HG03060 (cell line): ENCODE data around the gene CYBRD1.
"Not testable (repeated sequence)": the region's sequence is repeated elsewhere in the genome, so short reads cannot be mapped to it uniquely, and the experiment has no call there.

ENCODE experiments used
- ATAC-seq: cut with Tn5 transposase; IDR thresholded peaks from one replicate; pipeline ENCODE4 v1.9.1; 2021; ENCODE audit warnings: low read depth, moderate number of reproducible peaks; ENCODE audit not compliant: unreplicated experiment

CYBRD1 gene

DNA sequence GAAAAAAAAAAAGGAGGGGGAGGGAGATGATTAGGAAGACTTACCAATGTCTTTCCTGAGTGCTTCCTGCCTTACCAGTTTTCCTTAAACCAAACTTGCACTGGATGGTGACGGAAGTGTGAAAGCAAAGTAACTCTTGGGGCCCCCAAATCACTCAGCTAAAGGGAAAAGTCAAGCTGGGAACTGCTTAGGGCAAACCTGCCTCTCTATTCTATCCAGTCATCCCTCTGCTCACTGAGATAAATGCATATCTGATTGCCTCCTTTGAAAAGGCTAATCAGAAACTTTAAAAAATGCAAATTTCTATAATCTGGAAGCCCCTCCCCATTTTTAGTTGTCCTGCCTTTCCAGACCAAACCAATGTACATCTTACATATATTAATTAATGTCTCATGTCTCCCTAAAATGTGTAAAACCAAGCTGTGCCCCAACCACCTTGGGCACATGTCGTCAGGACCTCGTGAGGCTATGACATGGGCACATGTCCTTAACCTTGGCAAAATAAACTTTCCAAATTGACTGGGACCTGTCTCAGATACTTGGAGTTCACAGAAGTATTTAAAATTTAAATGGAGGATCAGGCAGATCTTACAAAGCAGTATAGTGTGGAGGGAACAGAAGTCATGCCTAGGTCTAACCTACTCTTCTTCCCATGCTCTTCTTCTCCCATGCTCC is 7.2 kb upstream of the CYBRD1 start:
- no peak for ATAC-seq

- ATAC-seq, result no peak
These were observed 6.5 kb upstream of the CYBRD1 start for GRCh38 chr2:171515672-171516298.

GRCh38 chr2:171516793-171517192 is 5.5 kb upstream of the CYBRD1 start:
- no peak for ATAC-seq

GRCh38 chr2:171520471-171520870 is 1.8 kb upstream of the CYBRD1 start:
- no peak for ATAC-seq

DNA sequence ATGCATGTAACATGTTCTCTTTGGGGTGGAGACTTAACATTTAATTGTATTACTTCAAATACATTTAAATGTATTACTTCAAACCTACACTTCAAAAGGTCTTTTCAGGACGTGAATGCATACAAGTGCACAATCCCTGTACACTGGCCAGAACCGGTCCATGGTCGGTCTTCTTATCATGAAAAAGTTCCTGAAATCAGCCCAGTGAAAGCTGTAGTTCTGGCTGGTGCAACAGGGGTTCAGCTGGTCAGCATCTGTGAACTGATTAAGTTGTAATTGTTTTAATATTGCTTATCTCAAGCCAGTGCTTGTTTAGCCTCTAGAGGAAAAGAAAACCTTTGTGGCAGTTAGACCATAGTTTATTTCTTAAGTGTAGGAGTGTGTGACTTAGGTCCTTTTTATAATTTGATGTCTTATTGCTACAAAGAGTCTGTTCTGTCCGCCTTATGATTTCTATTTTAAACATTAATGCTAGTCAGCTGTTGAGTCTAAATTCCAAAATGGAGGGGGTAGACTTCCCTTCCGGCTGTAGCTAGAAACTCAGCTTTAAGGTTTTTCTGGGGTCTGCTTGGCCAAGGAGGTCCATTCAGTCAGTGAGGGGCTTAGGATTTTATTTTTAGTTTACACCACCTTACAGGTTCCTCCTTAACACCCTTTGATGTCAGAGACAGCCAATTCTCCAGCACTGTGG is 768 bp upstream of the CYBRD1 start:
- no peak for ATAC-seq

- no peak for ATAC-seq
These were observed 464 bp downstream of the CYBRD1 start for GRCh38 chr2:171522788-171523087.

- ATAC-seq, result no peak
These were observed 1.1 kb downstream of the CYBRD1 start for GRCh38 chr2:171523088-171524017.

- ATAC-seq, result no peak
These were observed 1.7 kb downstream of the CYBRD1 start for GRCh38 chr2:171524018-171524401.

GRCh38 chr2:171529914-171530313 is 7.6 kb downstream of the CYBRD1 start:
- ATAC-seq, result no peak

- no peak for ATAC-seq
These were observed 8.1 kb downstream of the CYBRD1 start for GRCh38 chr2:171530378-171530777.

GRCh38 chr2:171530859-171531258 is 8.6 kb downstream of the CYBRD1 start:
- ATAC-seq, result not testable (repeated sequence)

- ATAC-seq, result no peak
These were observed 9.0 kb downstream of the CYBRD1 start for GRCh38 chr2:171531291-171531690.

DNA sequence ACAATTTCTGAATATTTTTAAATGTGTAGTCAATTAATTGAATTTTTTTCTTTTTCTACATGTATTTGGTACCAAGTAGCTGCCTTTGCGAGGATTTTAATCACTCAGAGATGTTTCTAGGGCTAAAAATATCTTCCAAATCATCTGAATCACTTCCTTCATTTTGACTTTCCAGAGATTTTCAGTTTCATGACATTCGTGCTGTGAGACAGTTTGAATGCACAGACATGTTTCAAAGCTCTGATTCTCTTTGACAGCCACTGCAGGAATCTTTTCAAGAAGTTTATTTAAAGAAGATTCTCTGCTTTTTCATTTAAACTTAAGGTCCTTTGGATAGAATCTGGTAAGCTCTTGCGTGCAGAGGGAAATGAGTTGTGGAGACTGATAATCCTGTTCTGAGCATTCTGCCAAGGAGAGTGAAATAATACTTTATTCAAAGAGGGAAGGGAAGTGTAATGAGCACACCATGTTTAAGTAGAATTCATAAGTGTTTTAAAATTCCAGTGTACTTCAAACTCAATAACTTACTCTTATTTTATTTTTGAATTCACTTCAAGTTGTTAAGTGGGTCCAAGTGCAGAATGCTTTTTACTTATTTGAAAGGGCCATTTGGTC is 9.7 kb downstream of the CYBRD1 start:
- no peak for ATAC-seq

- ATAC-seq, result no peak
These were observed 11.1 kb downstream of the CYBRD1 start for GRCh38 chr2:171533331-171533730.

- ATAC-seq, result not testable (repeated sequence)
These were observed 13.3 kb downstream of the CYBRD1 start for GRCh38 chr2:171535528-171535927.

DNA sequence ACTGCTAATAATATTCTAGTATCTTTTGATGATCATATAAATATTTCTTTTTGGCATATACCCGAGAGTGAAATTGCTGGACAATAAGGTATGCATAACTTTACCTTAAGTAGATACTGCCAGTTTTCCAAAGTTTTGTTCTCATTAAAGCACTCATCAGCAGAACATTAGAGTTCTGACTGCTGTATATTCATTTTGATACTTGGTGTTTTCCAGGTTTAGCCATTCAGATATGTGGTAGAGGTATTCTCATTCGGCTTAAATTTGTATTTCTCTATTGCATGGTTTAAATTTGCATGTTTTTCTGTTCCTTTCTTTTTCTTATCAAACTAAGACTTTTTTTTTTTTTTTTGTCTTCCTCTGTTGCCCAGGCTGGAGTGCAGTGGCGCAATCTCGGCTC is 18.2 kb downstream of the CYBRD1 start:
- peak; percentile 60 for ATAC-seq

DNA sequence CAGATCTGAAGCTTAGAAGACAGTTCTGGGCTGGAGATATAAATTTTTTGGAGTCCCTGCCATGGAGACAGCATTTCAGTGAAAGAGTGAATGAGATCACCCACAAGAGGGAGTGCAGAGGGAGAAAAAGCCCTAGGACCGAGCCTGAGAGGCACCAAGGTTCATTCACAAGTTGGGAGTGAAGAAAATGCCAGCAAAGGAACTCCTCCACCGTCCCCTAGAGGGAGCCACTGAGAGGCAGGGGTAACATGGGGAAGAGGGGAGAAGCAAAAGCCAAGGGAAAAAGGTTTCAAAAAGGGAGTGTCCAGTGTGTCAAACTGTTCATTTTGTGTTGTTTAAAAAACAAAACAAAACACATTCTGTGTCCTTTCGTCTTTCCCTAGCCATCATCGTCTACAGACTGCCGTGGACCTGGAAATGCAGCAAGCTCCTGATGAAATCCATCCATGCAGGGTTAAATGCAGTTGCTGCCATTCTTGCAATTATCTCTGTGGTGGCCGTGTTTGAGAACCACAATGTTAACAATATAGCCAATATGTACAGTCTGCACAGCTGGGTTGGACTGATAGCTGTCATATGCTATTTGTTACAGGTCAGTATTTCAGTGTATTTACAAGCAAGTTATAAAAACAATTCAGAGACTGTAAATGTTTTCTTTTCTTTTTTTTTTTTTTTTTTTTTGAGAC is 19.1 kb downstream of the CYBRD1 start:
- no peak for ATAC-seq

GRCh38 chr2:171545086-171545485 is 22.8 kb downstream of the CYBRD1 start:
- ATAC-seq, result no peak

GRCh38 chr2:171547256-171547655 is 25.0 kb downstream of the CYBRD1 start:
- no peak for ATAC-seq

DNA sequence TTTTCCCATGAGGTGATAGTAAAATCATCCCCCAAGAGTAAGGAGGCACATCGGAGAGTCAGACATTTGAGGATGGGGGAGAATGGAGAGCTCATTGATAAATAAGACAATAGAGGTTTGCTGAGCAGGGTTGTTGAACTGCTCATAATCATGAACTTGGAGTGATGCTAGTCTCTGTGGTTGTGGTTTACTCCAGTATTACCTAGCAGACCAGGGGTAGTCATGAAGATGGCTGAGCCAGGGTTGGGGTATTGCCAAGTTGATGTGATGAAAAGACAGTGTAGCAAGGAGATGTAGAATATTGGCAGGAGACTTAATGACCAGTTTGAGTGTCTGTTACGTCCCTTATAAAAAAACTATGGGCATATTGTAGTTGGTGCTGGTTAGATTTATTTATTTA is 25.4 kb downstream of the CYBRD1 start:
- no peak for ATAC-seq
